OCI-LY3 (cell line): ENCODE data around the gene PHACTR2.

Experiments used
- H2AFZ ChIP-seq: fragments of 200-600, 300-600 bp; shearing (Covaris generic); 2 replicates; pipeline ENCODE4 v1.6.0; 2014; ENCODE audit warnings: antibody characterized with exemption, low read depth, low read length
- H3K27ac ChIP-seq: fragments of 200-600, 300-600 bp; sonication (generic); 2 replicates; pipeline ENCODE4 v1.5.1; 2014; ENCODE audit warnings: mild to moderate bottlenecking, low read length, moderate library complexity, mixed read lengths
- H3K27me3 ChIP-seq: fragments of 200-600, 300-600 bp; sonication (generic); 2 replicates; pipeline ENCODE4 v1.6.1; 2014; ENCODE audit warnings: low read depth, low read length, mixed read lengths
- H3K36me3 ChIP-seq: fragments of 200-600, 300-600 bp; sonication (generic); replicated peaks from 2 replicates; pipeline ENCODE3; 2014; ENCODE audit warnings: low read depth, low read length, mixed read lengths
- H3K4me1 ChIP-seq: fragments of 300-600, 200-600 bp; sonication (generic); 2 replicates; pipeline ENCODE4 v1.6.1; 2014; ENCODE audit warnings: low read length, mixed read lengths
- H3K4me2 ChIP-seq: fragments of 200-600, 300-600 bp; sonication (generic); 2 replicates; pipeline ENCODE4 v1.6.1; 2014; ENCODE audit warnings: low read length, mixed read lengths
- H3K4me3 ChIP-seq: fragments of 300-600, 200-600 bp; sonication (generic); 2 replicates; pipeline ENCODE4 v1.5.1; 2014; ENCODE audit warnings: antibody characterized with exemption, mild to moderate bottlenecking, low read length, moderate library complexity
- H3K79me2 ChIP-seq: fragments of 300-600, 200-600 bp; shearing (Covaris generic); 2 replicates; pipeline ENCODE4 v1.6.1; 2014; ENCODE audit warnings: mild to moderate bottlenecking, low read length, mixed read lengths
- H3K9ac ChIP-seq: fragments of 300-600, 200-600 bp; shearing (Covaris generic); 2 replicates; pipeline ENCODE4 v1.6.0; 2014; ENCODE audit warnings: mild to moderate bottlenecking, low read length, moderate library complexity
- H3K9me3 ChIP-seq: fragments of 200-600, 300-600 bp; shearing (Covaris generic); 2 replicates; pipeline ENCODE4 v1.6.1; 2014; ENCODE audit warnings: low read length, mixed read lengths; ENCODE audit not compliant: insufficient read depth
- H4K20me1 ChIP-seq: fragments of 200-600, 300-600 bp; sonication (generic); 2 replicates; pipeline ENCODE4 v1.6.1; 2016; ENCODE audit warnings: low read length, mixed read lengths; ENCODE audit not compliant: insufficient read depth
- EZH2phosphoT487 ChIP-seq: fragments of 200-600 bp; shearing (Covaris generic); IDR thresholded peaks from 2 replicates; pipeline ENCODE4 v1.6.1; 2018; ENCODE audit warnings: antibody characterized with exemption, mixed run types, low read depth
- TF ChIP-seq, protein P1 (sequence below): fragments of 200-600, 300-600 bp; sonication (generic); IDR thresholded peaks from 2 replicates; pipeline ENCODE4 v1.5.1; 2014; ENCODE audit warnings: antibody characterized with exemption, low read length, low read depth

PHACTR2 gene

DNA sequence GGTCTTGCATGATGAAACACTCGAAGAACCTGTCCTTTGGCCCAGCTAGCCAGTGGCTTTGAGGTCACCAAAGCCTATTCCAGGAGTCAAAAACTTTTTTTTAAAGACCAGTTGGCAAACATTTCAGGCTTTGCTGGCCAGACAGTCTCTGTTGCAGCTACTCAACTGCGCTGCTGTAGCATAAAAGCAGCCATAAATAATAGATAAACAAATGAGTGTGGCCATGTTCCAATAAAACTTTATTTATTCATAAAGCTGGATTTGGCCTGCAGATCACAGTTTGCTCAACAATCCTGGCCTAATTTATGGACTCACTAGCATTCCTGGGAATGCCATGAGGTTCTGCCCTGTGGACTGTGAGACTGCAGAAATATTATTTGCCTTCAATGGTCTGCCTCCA lies 96.6 kb downstream of the PHACTR2 start:
- Histone ChIP-seq H3K27me3 (no peaks in the 10 kb centered on the region), H3K4me3 (no peak overlapping the region), H2AFZ (no peak overlapping the region), H3K36me3 (peaks cover 2% of the 10 kb centered on the region), H3K9ac (no peak overlapping the region), H3K27ac (no peak overlapping the region), H3K4me1 (no peaks in the 10 kb centered on the region), H3K9me3 (no peaks in the 10 kb centered on the region), H4K20me1 (no peaks in the 10 kb centered on the region), H3K79me2 (no peaks in the 10 kb centered on the region), H3K4me2 (no peak overlapping the region)
- TF ChIP-seq, protein P1, sequence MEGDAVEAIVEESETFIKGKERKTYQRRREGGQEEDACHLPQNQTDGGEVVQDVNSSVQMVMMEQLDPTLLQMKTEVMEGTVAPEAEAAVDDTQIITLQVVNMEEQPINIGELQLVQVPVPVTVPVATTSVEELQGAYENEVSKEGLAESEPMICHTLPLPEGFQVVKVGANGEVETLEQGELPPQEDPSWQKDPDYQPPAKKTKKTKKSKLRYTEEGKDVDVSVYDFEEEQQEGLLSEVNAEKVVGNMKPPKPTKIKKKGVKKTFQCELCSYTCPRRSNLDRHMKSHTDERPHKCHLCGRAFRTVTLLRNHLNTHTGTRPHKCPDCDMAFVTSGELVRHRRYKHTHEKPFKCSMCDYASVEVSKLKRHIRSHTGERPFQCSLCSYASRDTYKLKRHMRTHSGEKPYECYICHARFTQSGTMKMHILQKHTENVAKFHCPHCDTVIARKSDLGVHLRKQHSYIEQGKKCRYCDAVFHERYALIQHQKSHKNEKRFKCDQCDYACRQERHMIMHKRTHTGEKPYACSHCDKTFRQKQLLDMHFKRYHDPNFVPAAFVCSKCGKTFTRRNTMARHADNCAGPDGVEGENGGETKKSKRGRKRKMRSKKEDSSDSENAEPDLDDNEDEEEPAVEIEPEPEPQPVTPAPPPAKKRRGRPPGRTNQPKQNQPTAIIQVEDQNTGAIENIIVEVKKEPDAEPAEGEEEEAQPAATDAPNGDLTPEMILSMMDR, result no peak
- no peak for TF ChIP-seq EZH2phosphoT487

DNA sequence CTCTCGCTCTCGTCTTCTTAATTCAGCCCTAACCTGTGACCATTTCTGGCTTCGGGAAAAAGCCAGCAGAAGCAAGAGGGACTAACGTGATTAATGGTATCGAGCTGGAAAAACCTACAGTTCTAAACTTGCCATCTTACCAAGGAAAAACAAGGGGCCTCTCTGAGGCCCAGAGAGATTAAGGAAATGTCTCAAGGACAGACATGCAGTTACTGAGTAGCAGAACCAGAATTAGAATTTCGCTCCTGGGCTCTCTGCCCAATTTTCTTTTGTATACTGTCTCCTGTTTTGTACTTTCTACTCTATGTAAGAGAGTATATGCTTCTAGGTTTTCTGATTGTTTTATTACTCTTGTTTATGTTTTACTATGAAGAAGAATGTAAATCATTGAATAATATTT lies 97.6 kb downstream of the PHACTR2 start:
- Histone ChIP-seq H3K9ac (no peak overlapping the region), H3K27me3 (no peaks in the 10 kb centered on the region), H2AFZ (no peak overlapping the region), H3K27ac (no peak overlapping the region), H3K4me1 (no peaks in the 10 kb centered on the region), H4K20me1 (no peaks in the 10 kb centered on the region), H3K4me2 (no peak overlapping the region), H3K9me3 (no peaks in the 10 kb centered on the region), H3K79me2 (no peaks in the 10 kb centered on the region), H3K36me3 (peaks cover 2% of the 10 kb centered on the region), H3K4me3 (no peak overlapping the region)
- no peak for TF ChIP-seq EZH2phosphoT487
- TF ChIP-seq, protein P1, result no peak

DNA sequence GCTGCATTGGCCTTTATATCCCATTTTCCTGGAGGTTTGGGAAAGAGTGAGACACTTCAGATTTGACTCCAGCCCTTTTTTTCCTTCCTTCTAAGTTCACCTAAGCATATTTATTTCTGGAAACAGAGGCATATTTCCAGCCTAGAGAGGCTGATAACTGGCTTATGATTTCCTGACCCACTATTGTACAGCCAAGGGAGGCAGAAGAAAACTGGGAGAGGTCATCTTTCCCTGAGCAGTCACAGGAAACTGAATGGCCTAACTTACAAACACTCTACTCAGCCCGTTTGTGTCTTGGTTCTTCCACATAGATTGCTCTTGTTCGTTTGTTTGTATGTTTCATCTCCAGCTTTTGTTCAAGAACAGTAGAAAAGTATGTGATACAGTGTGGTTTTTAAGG lies 101.2 kb downstream of the PHACTR2 start:
- Histone ChIP-seq H3K4me2 (no peak overlapping the region), H3K27me3 (no peaks in the 10 kb centered on the region), H3K36me3 (peaks cover 5% of the 10 kb centered on the region), H3K4me3 (no peak overlapping the region), H2AFZ (no peak overlapping the region), H4K20me1 (no peaks in the 10 kb centered on the region), H3K27ac (no peak overlapping the region), H3K4me1 (no peaks in the 10 kb centered on the region), H3K9me3 (no peaks in the 10 kb centered on the region), H3K79me2 (no peaks in the 10 kb centered on the region), H3K9ac (no peak overlapping the region)
- TF ChIP-seq, protein P1, result no peak
- TF ChIP-seq EZH2phosphoT487, result no peak

DNA sequence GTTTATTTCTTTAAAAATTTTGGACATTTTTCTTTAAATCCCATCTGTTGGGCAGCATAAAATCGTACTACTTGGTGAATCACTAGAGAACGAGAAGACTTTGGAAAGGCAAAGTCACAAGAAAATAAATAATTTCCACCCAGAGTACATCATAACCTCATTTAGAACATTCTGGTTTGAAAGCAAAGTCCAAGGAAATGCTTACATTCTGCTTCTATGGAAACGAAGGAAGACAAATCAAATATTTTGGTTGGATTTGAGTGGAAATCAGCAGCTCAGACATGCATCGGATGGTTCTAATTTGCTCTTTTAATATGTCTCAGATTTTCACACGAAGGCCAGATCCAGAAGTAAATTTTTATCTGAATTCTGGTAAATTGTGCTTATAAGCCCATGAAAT lies 104.7 kb downstream of the PHACTR2 start:
- H3K4me2 ChIP-seq, result no peak overlapping the region

More for the DNA sequence above, 104.7 kb downstream of the PHACTR2 start:
- Histone ChIP-seq H4K20me1 (no peaks in the 10 kb centered on the region), H3K27me3 (no peaks in the 10 kb centered on the region), H3K9me3 (no peaks in the 10 kb centered on the region), H2AFZ (no peak overlapping the region), H3K79me2 (no peaks in the 10 kb centered on the region), H3K4me3 (no peak overlapping the region), H3K9ac (no peak overlapping the region), H3K27ac (no peak overlapping the region), H3K36me3 (peaks cover 9% of the 10 kb centered on the region), H3K4me1 (no peaks in the 10 kb centered on the region)
- TF ChIP-seq, protein P1, result no peak
- no peak for TF ChIP-seq EZH2phosphoT487
